ENCODE results near the gene THSD4.
"Not testable (repeated sequence)": the region's sequence is repeated elsewhere in the genome, so short reads cannot be mapped to it uniquely, and the experiment has no call there.

THSD4 gene

DNA sequence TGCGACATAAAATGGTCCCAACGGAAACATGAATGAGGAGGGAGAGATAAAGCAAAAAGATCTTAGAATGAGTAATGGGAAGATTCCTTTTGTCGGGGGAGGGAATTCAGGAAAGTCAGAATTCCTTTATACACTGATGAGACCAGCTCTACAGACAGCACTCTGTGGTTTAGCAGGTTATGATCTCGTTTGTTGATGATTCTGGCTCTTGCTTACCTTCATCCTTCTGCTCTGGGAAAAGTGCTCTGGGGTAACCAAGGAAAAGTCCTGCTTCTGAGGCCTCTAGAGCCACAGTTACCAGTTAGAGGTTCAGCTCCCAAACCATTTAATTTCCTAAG lies 544.4 kb downstream of the THSD4 start:
- DNase-seq (ENCODE audit: low spot score): no peak

- DNase-seq (ENCODE audit: low spot score): no peak
These were observed 545.2 kb downstream of the THSD4 start for GRCh38 chr15:71660501-71660900.

DNA sequence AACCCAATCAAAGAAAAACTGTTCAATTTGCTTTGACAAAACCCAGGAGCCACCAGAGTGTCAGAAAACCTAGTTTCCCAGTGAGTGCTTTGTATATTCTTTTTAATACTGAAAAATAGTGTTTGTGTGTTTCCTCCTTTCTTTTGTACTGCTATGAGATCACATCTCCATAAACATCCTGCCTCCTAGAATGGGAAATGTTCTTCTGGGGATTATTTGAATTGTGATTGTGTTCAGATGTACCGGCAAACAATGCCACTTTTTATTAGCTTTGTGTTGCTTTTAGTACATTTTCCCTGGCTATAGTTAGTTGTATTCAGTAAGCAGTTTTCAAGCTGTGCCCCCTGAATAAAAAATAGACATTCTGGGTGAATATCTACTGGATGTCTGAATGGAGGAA lies 547.0 kb downstream of the THSD4 start:
- DNase-seq (ENCODE audit: low spot score): no peak

DNA sequence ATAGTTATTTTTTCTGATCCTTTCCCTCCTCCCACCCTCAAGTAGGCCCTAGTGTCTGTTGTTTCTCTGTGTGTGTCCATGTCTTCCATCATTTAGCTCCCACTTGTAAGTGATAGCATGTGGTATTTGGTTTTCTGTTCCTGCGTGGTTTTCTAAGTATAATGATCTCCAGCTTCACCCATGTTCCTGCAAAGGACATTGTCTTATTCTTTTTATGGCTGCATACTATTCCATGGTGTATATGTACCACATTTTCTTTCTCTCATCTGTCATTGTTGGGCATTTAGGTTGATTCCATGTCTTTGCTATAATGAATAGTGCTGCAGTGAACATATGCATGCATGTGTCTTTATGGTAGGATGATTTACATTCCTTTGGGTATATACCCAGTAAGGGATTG lies 549.4 kb downstream of the THSD4 start:
- DNase-seq (ENCODE audit: low spot score): no peak

- DNase-seq (ENCODE audit: low spot score): no peak
These were observed 551.7 kb downstream of the THSD4 start for GRCh38 chr15:71666763-71667620.

DNA sequence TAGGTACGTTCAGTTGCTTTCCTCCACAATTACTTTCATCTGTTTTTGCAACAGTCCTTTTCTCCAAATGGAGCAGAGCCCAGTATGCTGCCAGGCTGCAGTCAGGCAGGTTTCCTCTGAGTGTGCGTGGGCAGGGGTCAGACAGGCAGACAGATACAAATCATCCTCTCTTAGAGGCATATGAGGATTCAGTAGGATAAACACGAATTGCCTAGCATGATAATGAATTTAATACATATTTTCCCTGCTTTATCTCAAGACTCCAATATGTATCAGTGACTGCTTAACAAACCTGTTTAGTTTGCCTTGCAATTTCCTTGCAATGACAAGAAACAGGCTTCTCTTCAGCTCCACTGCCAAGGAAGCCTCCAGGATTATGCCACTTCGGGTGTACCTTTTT lies 554.4 kb downstream of the THSD4 start:
- DNase-seq (ENCODE audit: low spot score): no peak

- not testable (repeated sequence) for DNase-seq (ENCODE audit: low spot score)
These were observed 555.0 kb downstream of the THSD4 start for GRCh38 chr15:71670222-71670621.

- DNase-seq (ENCODE audit: low spot score): no peak
These were observed 559.1 kb downstream of the THSD4 start for GRCh38 chr15:71674354-71674753.

GRCh38 chr15:71677352-71677751 lies 562.1 kb downstream of the THSD4 start:
- DNase-seq (ENCODE audit: low spot score): no peak

- no peak for DNase-seq (ENCODE audit: low spot score)
These were observed 562.5 kb downstream of the THSD4 start for GRCh38 chr15:71677766-71678165.

DNA sequence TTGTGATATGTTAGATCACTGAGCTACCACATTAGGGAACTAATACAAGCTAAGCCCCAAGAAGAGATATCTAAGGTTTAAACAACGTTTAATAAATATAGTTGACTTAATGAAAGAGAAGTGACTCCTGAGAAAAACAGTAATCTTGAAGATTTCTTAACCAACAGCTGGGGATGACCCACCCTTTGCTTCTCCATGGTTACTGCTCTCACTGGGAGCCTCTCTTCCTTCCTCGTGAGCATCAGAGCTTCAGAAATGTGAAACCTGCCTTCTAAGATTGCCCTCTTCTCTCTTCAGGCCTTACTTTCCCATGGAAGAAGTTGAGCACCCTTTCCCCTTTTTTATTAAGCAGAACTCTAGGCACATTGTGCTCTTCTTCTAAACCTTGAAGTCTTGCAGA lies 562.9 kb downstream of the THSD4 start:
- no peak for DNase-seq (ENCODE audit: low spot score)

- no peak for DNase-seq (ENCODE audit: low spot score)
These were observed 563.3 kb downstream of the THSD4 start for GRCh38 chr15:71678605-71679004.

DNA sequence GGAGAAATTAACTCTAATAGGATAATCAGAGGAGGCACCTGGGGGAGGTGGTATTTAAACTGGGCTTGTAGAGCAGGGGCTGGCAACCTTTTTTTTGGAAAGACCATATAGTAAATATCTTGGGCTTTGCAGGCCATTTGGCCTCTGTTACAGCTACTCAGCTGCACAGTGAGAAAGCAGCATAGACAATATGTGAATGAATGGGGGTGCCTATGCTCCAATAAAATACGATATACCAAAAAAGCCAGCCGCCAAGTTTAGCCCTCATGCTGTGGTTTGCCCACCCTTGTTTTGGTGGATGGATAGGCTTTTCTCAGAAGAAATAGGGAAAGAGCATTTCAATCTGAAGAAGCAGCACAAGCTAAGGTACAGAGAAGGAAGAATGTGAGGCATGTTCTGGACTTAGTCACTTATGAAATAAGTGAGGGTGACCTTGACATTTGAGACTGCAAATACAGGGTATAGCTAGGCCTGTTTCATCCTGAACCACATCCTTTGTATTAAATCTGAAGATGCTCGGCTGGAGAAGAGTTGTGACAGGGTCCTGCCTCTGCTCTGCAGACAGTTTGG lies 564.0 kb downstream of the THSD4 start:
- no peak for DNase-seq (ENCODE audit: low spot score)

DNA sequence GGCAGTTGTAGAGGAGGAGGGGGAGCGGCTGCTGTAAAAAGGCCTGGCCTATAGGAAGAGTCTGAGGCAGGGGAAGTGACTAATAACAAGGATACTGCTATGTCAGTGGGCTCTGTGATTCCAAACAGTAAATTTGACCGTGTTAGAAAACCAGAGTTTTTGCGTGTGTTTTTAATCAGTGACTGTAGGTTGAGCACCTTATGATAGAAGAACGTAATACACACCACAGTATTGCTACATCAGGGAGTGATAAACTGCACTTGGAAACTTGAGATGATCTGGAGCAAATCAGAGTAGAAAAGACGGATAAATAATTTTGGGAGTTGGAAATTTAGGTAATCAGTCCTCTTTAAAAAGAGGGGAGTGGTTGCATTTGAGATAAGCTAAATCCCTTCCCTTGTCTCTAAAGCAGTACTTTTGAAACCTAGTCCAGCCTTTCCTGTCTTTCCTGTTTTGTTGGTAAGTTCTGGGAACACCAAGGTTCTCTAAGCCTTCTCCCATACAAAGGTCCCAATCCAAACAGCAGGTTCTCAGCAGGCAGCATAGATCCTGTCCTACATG lies 564.6 kb downstream of the THSD4 start:
- no peak for DNase-seq (ENCODE audit: low spot score)

- no peak for DNase-seq (ENCODE audit: low spot score)
These were observed 566.7 kb downstream of the THSD4 start for GRCh38 chr15:71682001-71682400.

GRCh38 chr15:71683411-71684274 lies 568.4 kb downstream of the THSD4 start:
- DNase-seq (ENCODE audit: low spot score): no peak

DNA sequence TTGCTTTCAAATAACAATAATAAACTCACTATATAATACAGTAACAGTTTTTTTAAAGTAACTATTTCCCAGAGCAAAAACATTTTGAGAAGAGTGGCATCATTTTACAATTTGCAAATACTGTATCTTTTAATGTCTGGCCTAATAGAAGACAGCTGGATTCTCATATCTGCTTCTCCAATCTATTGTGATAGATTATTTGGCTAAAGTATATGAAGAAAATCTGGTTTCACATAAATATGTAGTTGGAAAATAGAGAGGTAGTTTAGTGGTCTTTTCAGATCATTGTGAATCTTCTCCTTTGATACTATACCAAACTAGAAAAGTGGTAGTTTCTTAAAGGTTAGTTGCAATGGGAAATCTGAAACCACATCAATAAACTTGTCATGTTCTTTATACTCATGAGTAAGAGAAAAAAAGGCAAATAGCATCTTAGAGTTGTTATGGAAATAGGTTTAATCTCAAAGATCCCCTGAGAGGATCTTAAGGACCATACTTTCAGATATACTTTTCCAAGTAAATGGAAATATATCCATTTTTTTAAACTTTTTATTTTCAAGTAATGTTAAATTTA lies 570.2 kb downstream of the THSD4 start:
- DNase-seq (ENCODE audit: low spot score): no peak

GRCh38 chr15:71686221-71687050 lies 571.2 kb downstream of the THSD4 start:
- no peak for DNase-seq (ENCODE audit: low spot score)

DNA sequence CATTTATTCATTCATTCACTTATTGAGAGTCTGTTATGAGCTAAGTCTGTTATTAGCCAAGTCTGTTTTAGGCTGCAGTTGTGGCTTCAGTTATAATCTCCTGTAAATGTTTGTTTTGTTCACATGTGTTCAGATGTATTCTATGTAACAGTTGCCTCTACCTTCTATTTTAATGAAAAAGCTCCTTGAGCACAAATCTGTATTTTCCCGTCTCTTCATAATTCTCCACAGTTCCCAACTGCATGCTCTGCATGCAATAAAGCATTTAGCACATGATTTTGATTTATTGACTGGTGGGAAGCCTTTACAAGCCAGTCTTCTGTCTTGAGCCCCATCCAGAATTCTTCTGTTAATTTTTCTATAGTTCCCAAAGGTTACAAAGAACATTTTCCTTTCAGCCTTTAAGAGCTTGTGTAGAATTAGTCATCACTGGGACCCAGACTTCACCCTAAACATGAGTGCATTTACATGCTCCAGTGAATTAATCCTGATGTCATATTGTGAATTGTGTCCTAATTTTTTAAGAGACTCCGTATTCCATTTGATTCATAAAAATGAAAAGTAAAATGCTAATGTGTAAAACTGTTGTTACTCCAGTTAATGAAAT lies 572.7 kb downstream of the THSD4 start:
- no peak for DNase-seq (ENCODE audit: low spot score)

- DNase-seq (ENCODE audit: low spot score): no peak
These were observed 573.3 kb downstream of the THSD4 start for GRCh38 chr15:71688509-71689094.

DNA sequence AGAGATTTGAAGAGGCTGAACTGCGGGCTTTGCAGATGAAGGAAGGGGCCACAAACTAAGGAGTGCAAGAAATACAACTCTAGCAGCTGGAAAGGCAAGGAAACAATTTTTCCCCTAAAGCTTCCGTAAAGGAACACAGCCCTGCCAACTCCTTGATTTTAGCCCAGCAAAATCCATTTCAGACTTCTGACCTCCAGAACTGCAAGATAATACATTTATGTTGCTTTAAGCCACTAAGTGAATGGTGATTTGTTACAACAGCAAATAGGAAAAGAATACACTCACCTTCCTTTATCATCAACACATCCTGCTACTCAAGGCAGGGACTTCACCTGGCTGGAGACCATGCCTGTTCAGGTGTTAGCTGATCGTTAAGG lies 575.8 kb downstream of the THSD4 start:
- no peak for DNase-seq (ENCODE audit: low spot score)
